ENCODE data around the gene NEURL1.

DNA sequence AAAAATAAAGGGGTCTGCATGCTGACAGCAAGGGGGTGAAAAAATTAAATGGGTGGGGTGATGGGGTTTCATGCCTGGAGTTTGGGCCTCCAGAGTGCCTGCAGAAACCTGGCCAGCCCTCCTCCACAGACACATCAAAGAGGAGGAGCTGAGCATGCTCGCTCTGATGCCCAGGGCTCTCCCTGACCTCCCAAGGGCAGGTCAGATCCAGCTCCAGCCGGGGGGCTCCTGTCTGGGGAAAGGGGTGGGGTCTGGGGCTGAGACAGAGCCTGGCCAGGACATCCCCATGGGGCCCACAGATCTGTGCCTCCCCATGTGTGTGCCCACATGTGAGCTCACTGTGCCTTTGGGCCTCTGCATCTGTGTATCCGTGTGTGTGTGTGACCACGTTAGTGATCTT lies 33.9 kb upstream of the NEURL1 start:
- TF ChIP-seq, protein P1, sequence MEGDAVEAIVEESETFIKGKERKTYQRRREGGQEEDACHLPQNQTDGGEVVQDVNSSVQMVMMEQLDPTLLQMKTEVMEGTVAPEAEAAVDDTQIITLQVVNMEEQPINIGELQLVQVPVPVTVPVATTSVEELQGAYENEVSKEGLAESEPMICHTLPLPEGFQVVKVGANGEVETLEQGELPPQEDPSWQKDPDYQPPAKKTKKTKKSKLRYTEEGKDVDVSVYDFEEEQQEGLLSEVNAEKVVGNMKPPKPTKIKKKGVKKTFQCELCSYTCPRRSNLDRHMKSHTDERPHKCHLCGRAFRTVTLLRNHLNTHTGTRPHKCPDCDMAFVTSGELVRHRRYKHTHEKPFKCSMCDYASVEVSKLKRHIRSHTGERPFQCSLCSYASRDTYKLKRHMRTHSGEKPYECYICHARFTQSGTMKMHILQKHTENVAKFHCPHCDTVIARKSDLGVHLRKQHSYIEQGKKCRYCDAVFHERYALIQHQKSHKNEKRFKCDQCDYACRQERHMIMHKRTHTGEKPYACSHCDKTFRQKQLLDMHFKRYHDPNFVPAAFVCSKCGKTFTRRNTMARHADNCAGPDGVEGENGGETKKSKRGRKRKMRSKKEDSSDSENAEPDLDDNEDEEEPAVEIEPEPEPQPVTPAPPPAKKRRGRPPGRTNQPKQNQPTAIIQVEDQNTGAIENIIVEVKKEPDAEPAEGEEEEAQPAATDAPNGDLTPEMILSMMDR (conservative IDR thresholded peaks at IDR 0.05 in 1 of 2, IDR thresholded peaks at IDR 0.05 in 1 of 2; ENCODE audit: extremely low read depth in 1 of 2, insufficient read depth in 1 of 2, low read depth in 1 of 2, low read length in 2 of 2): no peak
- TF ChIP-seq EZH2 (IDR thresholded peaks at IDR 0.05; ENCODE audit: borderline replicate concordance, low read length): no peak
